DMS79 treated with DMSO at 0.1 percent for 48 hours (cell line): ENCODE data around the gene UNC5B.

Experiments used
- DNase-seq: peaks from one replicate; lab custom pipeline; 2025; lab: John Stamatoyannopoulos, UW

Gene UNC5B

GRCh38 chr10:71321386-71321785, 109.0 kb downstream of the UNC5B start:
- no peak for DNase-seq

GRCh38 chr10:71323407-71323806, 111.0 kb downstream of the UNC5B start:
- no peak for DNase-seq

GRCh38 chr10:71324743-71325142, 112.4 kb downstream of the UNC5B start:
- no peak for DNase-seq

GRCh38 chr10:71325267-71325666, 112.9 kb downstream of the UNC5B start:
- DNase-seq = no peak

- DNase-seq = peak; percentile 81
Measured at GRCh38 chr10:71326464-71326881, 114.1 kb downstream of the UNC5B start.

GRCh38 chr10:71330789-71331404, 118.5 kb downstream of the UNC5B start:
- DNase-seq = no peak

GRCh38 chr10:71331736-71332135, 119.4 kb downstream of the UNC5B start:
- peak; percentile 31 for DNase-seq

GRCh38 chr10:71332466-71332865, 120.1 kb downstream of the UNC5B start:
- DNase-seq = no peak

- peak; percentile 57 for DNase-seq
Measured at GRCh38 chr10:71333129-71333887, 120.9 kb downstream of the UNC5B start.

GRCh38 chr10:71334221-71334791, 121.9 kb downstream of the UNC5B start:
- no peak for DNase-seq

GRCh38 chr10:71335173-71335708, 122.9 kb downstream of the UNC5B start:
- no peak for DNase-seq

GRCh38 chr10:71336632-71337031, 124.3 kb downstream of the UNC5B start:
- no peak for DNase-seq

GRCh38 chr10:71337219-71337701, 124.9 kb downstream of the UNC5B start:
- DNase-seq = peak; percentile 63

- no peak for DNase-seq
Measured at GRCh38 chr10:71338728-71339495, 126.5 kb downstream of the UNC5B start.

- no peak for DNase-seq
Measured at GRCh38 chr10:71339796-71340589, 127.6 kb downstream of the UNC5B start.

- DNase-seq = no peak
Measured at GRCh38 chr10:71342573-71343391, 130.4 kb downstream of the UNC5B start.

GRCh38 chr10:71343392-71343773, 131.0 kb downstream of the UNC5B start:
- no peak for DNase-seq

- no peak for DNase-seq
Measured at GRCh38 chr10:71344154-71344925, 132.0 kb downstream of the UNC5B start.

- DNase-seq = no peak
Measured at GRCh38 chr10:71344993-71345480, 132.7 kb downstream of the UNC5B start.
